Renal cortex interstitium (tissue), 3 donors: Measurements from ENCODE around the gene HOXD12. TPM values are rescaled to one million over a fixed set of nuclear protein-coding genes. Genes with fewer than 3 reads are reported as not detected.

Experiments
- polyA plus RNA-seq, 3 donors: library from polyadenylated mRNA; unstranded; fragments of 120-200 nt; gene quantifications; one replicate each; pipeline ENCODE4 v1.2.1, GENCODE V29; 2013; ENCODE audit not compliant: insufficient read length in 3 of 3

Gene HOXD12
- polyA plus RNA-seq, 3 donors: 0.26 to 0.76 (median 0.62) TPM

Other genes with a start within 250 kb of the HOXD12 start
- 10 to 100 TPM; 20.8 to 28.3 (median 26.6) TPM for gene LNPK, start 97.5 kb upstream of the HOXD12 start, polyA plus RNA-seq
- gene EVX2, start 15.8 kb upstream of the HOXD12 start, polyA plus RNA-seq: not detected
- gene HOXD13, start 7.1 kb upstream of the HOXD12 start, polyA plus RNA-seq: under 1 TPM; 0.14 to 0.22 (median 0.17) TPM
- 10 to 100 TPM; 55.1 to 72.7 (median 67.2) TPM for gene HOXD11, start 7.5 kb downstream of the HOXD12 start, polyA plus RNA-seq
- gene HOXD10, start 17.0 kb downstream of the HOXD12 start, polyA plus RNA-seq: 100 to 1,000 TPM; 163 to 188 (median 178) TPM
- gene HOXD9, start 22.9 kb downstream of the HOXD12 start, polyA plus RNA-seq: 10 to 100 TPM; 74.3 to 99.6 (median 80.9) TPM
- 100 to 1,000 TPM; 169 to 187 (median 181) TPM for gene HOXD8, start 29.9 kb downstream of the HOXD12 start, polyA plus RNA-seq
- 10 to 100 TPM; 47.8 to 80.8 (median 56.1) TPM for gene HOXD4, start 51.8 kb downstream of the HOXD12 start, polyA plus RNA-seq
- 10 to 100 TPM; 25.3 to 30.3 (median 26.5) TPM for gene HOXD3, start 57.5 kb downstream of the HOXD12 start, polyA plus RNA-seq
- gene HOXD1, start 88.9 kb downstream of the HOXD12 start, polyA plus RNA-seq: 10 to 100 TPM in 2 of 3 donors, 1 to 10 TPM in 1; 9.8 to 12.4 (median 10.4) TPM
- 10 to 100 TPM; 80.8 to 99.6 (median 91.0) TPM for gene MTX2, start 169.6 kb downstream of the HOXD12 start, polyA plus RNA-seq